Measurements from ENCODE around the gene PTGR2.
"Not testable (repeated sequence)": the region's sequence is repeated elsewhere in the genome, so short reads cannot be mapped to it uniquely, and the experiment has no call there.

The PTGR2 gene

DNA sequence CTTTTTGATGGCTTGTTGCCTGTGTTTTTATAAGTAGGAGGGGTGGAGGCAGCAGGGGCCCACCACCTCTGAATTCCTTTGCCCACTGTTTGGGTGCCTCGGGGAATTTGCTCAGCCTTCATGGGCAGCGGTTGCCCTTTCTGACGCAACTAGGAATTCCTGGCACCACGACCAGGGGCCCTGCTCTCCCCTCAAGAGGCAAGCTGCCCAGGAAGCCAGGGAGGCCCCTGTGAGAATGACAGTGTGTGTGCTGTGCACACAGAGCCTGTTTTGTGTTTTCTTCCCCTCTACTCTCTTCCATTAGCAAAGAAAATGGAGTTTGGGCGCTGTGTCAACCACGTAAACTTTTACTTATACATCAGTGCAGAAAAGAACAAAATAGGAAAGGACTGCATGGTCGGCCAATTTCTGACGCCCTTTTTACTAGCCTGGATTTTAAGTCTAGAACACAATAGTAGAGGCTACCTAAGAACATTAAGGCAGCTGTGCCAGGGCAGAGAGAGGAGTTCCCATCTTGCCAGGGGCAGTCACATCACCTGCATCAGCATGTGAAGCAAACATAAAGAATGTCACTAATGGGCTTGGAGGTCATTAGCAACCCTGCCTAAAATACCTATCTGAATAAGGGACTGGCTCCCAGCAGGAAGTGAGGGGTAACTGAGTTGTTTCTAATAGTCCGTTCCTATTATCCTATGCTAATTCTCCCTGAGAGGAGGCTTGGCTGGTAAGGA lies 17.9 kb upstream of the PTGR2 start:
- no peak for DNase-seq

- no peak for DNase-seq
Observed at GRCh38 chr14:73834261-73834625, 17.4 kb upstream of the PTGR2 start.

DNA sequence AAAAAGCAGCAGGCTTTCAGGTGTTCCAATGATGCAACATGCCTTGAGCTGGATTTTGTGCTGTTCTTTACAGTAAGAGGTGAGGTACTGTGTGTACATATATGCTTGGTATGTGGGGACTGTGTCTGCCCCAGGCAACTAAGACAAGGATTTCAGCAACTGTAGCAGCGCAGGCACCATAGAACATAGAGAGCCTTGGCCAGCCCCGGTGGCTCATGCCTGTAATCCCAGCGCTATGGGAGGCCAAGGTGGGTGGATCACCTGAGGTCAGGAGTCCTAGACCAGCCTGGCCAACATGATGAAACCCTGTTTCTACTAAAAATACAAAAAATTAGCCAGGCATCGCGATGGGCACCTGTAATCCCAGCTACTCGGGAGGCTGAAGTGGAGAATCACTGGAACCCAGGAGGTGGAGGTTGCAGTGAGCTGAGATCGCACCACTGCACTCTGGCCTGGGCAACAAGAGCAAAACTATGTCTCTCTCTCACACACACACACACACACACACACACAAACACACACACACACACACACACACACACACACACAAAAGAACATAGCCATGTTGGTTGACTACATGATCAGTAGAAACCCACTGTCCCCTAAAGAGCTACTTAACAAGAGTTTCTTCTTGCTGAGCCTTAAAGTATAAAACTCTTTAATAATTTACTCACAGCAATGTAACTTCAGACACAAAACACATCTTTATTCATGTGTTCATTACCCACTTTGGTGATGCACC lies 13.2 kb upstream of the PTGR2 start:
- not testable (repeated sequence) for DNase-seq

DNA sequence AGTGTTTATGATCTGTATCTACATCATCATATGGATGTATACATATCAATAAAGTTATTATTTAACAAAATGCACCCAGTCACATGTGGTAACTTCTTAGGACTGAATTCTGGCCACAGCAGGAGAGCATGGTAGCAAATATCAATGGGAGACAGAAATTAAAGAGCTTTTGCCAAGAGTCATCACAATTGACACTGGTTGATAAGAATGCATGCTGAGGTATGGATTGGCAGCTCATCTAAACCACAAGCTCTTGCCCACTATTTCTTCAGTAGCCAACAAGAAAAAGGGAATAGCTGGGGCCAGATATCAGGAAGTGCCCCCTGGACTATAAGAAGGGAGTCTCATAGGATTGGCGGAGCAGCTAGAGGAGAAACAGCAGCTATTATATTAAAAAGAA lies 9.4 kb upstream of the PTGR2 start:
- DNase-seq, result no peak

GRCh38 chr14:73842851-73843250 lies 8.8 kb upstream of the PTGR2 start:
- no peak for DNase-seq

GRCh38 chr14:73843296-73843695 lies 8.3 kb upstream of the PTGR2 start:
- DNase-seq, result no peak

DNA sequence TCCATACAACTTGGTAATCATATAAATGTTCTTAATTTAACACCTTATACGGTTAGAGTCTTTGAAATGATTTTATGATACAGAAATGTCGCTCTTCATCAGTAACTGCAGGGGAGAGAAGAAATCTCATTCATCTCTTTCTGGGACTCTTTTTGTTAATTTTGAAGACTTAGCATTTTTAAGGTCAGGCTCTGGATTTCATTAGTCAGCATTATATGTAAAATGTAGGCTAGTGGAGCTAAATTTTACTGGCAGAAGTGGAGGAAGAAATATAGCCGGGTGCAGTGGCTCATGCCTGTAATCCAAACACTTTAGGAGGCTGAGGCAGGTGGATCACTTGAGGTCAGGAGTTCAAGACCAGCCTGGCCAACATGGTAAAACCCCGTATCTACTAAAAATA lies 4.7 kb upstream of the PTGR2 start:
- DNase-seq, result no peak

DNA sequence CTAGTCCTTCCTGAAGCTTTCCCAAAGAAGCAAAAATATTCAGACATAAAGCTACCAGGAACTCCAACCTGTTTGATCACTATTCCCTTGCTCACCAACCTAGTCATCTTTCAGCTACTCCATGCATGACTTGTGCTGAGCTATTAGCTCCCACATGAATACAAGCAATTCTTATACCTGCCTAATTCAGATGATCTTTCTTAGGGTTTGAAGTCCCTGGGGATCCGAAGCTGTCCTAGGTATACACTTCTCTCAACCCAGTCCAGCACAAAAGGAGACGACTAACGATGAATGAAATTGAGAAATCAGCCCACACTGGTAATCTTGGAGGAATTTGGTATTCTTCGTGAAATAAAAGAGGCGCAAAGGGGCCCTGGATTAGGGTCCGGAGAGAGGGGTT lies 631 bp upstream of the PTGR2 start:
- DNase-seq, result no peak

DNA sequence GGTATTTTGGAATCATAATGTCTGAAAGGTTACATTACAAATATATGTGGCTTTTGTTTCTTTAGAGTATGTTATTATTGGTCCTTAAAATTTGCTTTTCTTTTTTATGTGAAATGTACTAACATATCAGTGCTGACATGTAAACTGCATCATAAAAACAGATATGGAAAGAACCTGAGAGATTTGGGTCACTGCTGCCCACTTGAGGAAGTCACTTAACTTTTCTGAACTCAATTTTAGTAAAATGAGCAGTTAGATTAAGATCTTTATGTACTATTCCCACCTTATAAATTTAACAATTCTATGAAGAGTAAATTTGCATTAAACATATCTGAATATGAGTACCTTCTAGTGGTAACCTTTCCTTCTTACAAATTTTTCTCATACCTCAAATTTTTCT lies 7.5 kb downstream of the PTGR2 start:
- DNase-seq, result no peak

DNA sequence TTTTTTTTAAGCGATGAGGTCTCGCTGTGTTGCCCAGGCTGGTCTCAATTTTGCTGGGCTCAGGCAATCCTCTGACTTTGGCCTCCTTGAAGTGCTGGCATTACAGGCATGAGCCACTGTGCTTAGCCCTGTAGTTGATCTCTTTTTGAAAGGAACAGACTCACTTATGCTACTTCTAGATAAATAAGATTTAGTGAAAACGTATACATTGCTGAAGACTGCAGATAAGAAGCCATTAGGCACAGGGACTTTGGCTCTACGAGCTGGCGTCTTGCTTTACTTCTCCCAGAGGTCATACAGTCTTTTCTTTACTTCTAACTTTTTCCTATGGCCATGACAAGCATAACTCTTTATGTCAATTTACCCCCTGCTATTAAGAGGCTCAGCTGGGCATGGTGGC lies 9.4 kb downstream of the PTGR2 start:
- DNase-seq, result no peak

DNA sequence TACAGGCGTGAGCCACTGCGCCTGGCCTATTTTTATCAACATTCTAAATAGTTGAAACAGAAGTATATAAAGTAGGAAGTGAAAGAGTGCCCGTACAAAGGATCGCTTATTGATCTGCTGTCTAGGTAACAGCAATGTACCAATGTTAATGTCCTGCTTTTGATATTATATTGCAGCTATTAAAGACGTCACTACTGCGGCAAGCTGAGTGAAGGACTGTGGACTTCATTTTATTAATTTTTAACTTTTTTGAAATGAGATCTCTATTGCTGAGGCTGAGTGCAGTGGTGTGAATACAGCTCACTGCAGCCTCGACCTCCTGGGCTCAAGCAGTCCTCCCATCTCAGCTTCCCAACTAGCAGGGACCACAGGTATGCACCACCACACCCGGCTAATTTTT lies 10.8 kb downstream of the PTGR2 start:
- DNase-seq, result no peak

GRCh38 chr14:73863209-73863608 lies 11.6 kb downstream of the PTGR2 start:
- no peak for DNase-seq

DNA sequence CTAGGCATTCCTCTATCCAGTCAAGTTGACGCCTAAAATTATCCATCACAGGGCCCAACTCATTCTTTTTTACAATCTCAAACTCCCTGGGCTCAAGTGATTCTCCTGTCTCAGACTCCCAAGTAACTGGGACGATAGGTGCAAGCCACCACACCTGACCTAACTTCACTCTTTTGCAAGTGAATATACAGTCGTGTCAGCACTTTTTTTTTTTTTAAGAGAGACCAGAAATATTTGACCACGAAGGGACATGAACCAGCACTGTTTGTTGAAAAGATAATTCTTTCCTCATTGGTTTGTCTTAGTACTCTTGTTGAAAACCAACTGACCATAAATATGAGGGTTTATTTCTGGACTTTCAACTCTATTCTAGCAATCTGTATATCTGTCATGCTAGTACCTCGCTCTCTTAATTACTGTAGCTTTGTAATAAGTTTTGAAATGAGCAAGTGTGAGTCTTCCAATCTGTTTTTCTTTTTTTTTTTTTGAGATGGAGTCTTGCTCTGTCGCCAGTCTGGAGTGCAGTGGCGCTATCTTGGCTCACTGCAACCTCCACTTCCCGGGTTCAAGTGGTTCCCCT lies 14.0 kb downstream of the PTGR2 start:
- no peak for DNase-seq

GRCh38 chr14:73869754-73870153 lies 18.1 kb downstream of the PTGR2 start:
- not testable (repeated sequence) for DNase-seq

DNA sequence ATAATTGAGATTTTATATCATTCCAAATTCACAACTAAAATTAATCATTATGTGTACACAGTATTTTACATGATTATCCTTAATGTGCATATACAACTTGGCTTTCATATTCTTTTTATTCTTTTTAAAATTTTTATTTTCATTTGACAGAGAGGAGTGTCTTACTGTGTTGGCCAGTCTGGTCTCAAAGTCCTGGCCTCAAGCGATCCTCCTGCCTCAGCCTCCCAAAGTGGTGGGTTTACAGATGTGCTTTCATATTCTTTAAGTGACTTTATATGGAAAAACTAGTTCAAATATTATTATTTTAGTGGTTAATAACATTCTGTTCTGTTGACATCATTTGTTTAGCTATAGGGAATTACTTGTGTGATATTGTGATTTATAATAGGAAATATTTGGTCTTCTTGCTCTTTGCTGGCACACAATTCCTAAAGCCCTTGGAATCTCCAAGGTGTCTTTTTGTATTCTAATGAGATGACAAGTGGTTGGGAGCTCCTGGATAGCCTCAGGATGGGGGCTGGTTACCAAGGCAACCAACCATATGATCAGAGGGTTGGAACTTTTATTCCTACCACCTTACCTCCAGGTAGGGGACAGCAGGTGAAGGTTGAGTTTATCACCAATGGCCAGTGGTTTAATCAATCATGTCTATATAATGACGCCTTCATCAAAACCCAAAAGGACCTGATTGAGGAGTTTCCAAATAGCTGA lies 19.0 kb downstream of the PTGR2 start:
- DNase-seq, result no peak

- DNase-seq, result no peak
Observed at GRCh38 chr14:73873660-73874059, 22.0 kb downstream of the PTGR2 start.

DNA sequence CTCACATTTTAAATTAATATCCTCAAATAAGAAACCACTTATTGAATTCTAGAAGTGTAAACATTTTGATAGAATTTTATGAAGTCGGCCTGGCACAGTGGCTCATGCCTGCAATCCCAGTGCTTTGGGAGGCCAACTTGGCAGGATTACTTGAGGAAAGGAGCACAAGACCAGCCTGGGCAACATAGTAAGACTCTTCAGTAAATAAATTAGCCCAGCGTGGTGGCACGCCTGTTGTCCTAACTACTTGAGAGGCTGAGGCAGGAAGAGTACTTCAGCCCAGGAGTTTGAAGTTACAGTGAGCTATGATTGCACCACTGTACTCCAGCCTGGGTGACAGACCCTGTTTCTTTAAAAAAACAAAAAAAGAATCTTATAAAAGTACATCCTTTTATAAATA lies 26.2 kb downstream of the PTGR2 start:
- no peak for DNase-seq

DNA sequence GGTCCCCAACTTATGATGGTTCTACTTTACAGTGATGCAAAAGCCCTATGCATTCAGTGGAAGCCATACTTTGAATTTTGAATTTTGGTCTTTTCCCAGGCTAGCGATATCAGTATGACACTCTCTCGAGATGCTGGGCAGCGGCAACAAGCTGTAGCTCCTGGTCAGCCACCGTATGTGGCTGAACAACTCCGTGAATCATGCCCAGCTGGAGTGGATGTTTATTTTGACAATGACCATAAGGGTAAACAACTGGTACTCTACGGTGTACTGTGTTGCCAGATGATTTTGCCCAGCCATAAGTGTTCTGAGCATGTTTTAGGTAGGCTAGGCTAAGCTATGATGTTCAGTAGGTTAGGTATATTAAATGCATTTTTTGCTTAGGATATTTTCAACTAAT lies 26.8 kb downstream of the PTGR2 start:
- no peak for DNase-seq

DNA sequence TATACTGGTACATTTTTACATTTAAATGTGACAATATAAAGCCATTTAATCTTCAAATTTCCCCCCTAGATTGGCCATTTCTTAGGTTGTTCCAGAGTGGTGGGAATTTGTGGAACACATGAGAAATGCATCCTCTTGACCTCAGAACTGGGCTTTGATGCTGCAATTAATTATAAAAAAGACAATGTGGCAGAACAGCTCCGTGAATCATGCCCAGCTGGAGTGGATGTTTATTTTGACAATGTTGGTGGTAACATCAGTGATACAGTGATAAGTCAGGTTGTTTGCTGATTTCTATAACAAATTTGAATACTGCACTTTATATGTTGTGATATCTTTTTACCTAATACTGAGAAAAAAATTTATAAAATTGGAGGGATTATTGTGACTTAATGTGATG lies 27.4 kb downstream of the PTGR2 start:
- DNase-seq, result no peak

DNA sequence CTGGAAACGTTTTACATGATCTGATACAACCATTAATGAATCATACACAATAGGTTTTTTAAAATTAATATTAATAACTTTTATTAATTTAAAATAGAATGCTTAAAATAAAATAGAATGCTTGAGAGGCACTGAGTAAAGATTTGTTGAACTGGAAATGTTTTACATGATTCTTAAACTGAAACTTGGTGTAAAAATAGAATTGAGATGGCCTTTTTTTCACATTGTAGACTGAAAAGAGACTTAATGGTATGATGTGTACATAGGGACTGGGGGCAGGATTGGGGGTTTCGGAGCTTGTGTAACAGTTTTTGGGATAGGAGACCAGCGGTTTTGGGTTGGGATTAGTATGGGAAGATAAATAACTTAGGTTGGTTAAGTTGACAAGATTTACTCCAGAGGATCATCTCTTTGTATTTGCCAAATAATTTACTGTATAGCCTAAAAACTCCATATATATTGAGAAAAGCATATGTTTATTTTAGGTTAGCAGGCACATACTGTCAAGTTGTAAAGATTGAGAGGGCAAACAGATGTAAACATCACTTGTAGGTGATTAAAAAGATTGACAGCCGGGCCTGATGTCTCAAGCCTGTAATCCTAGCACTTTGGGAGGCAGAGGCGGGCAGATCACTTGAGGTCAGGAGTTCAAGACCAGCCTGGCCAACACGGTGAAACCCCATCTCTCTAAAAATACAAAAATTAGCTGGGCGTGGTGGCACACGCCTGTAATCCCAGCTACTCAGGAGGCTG lies 33.0 kb downstream of the PTGR2 start:
- no peak for DNase-seq

DNA sequence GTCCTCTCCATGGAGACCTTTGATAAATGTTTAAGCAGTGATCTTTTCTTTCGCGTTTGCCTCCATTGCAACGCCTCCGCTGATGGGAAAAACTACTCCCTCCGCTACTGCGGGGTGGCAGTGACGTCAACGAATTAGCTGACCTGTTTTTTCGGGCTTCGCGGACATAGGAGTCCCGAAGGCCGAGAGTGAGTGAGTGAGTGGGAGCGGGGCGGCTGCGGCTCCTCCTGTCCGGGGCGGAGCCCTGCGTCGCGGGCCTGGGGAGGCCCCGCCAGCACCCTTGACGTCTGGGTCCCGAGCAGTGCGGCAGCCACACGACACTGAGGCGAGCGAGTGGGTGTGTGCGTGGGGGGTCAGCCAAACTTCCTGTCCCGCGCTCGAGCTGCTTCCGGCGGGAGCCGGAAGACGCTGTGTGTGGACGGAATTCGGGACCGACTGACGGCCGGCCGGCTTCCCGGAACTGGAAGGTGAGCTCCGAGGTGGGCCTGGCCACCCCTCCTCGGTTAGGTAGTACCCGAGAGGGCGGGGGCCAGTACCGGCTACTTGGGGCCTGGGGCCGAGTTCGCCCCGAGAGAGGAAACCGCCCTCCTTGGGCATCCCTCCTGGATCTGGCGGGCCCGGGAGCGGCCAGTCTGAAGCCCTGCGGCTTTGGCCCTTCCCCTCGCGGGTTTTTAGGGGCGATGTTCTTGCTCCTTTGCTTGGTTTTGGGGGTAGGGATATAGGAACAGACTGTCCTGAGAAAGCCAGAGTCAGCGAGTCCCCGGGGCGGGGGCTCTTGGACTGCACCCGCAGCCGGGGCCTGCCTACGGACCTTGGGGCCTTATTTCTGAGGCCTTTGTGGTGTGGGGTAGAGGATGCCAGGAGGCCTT lies 35.1 kb downstream of the PTGR2 start, which contains the start of gene ZNF410:
Gene ZNF410, plus strand, starts transcription at position 411 of the 869 bp plus-strand sequence. CDS start 5,317 bp downstream, outside the sequence.
- peak; percentile 89 to 93 for DNase-seq

- peak in 1 of 2 donors; percentile 2 for DNase-seq
Observed at GRCh38 chr14:73887318-73887616, 35.6 kb downstream of the PTGR2 start.
